ENCODE data around the gene SLC39A12. TPM values are rescaled to one million over a fixed set of nuclear protein-coding genes. Genes with fewer than 3 reads are reported as not detected.

Gene SLC39A12
- total RNA-seq, 1 donor from 2014 or later = not detected

DNA sequence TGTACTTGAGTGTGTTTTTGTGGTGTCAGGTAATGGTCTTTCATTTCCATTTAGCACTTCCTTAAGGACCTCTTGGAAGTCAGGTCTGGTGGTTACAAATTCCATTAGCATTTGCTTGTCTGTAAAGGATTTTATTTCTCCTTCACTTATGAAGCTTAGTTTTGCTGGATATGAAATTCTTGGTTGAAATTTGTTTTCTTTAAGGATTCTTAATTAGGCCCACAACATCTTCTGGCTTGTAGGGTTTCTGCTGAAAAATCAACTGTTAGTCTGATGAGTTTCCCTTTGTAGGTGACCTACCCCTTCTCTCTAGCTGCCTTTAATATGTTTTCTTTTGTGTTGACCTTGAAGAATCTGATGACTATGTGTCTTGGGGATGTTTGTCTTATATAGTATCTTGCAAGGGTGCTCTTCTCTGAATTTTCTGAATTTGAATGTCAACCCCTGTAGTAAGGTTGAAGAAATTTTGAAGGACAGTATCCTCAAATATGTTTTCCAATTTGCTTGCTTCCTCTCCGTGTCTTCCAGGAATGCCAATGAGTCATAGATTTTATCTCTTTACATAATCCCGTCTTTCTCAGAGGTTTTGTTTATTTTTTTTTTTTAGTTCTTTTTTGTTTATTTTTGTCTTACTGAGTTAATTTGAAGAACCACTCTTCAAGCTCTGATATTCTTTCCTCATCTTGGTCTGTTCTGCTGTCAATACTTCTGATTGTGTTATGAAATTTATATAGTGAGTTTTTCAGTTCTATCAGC is 70.2 kb downstream of the SLC39A12 start:
- no peak for DNase-seq (ENCODE audit: extremely low spot score, unreplicated experiment)
- peaks cover 8% of the 10 kb centered on the region for H3K9me3 Mint-ChIP-seq
- TF ChIP-seq, protein P1, sequence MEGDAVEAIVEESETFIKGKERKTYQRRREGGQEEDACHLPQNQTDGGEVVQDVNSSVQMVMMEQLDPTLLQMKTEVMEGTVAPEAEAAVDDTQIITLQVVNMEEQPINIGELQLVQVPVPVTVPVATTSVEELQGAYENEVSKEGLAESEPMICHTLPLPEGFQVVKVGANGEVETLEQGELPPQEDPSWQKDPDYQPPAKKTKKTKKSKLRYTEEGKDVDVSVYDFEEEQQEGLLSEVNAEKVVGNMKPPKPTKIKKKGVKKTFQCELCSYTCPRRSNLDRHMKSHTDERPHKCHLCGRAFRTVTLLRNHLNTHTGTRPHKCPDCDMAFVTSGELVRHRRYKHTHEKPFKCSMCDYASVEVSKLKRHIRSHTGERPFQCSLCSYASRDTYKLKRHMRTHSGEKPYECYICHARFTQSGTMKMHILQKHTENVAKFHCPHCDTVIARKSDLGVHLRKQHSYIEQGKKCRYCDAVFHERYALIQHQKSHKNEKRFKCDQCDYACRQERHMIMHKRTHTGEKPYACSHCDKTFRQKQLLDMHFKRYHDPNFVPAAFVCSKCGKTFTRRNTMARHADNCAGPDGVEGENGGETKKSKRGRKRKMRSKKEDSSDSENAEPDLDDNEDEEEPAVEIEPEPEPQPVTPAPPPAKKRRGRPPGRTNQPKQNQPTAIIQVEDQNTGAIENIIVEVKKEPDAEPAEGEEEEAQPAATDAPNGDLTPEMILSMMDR (conservative IDR thresholded peaks at IDR 0.05) = no peak
- H3K4me1 Mint-ChIP-seq (ENCODE audit: unreplicated experiment) = no peaks in the 10 kb centered on the region
- no peaks in the 10 kb centered on the region for H3K36me3 Mint-ChIP-seq
- H3K4me3 Mint-ChIP-seq = no peak overlapping the region
- H3K27me3 Mint-ChIP-seq = no peaks in the 10 kb centered on the region
- no peak overlapping the region for H3K27ac Mint-ChIP-seq

DNA sequence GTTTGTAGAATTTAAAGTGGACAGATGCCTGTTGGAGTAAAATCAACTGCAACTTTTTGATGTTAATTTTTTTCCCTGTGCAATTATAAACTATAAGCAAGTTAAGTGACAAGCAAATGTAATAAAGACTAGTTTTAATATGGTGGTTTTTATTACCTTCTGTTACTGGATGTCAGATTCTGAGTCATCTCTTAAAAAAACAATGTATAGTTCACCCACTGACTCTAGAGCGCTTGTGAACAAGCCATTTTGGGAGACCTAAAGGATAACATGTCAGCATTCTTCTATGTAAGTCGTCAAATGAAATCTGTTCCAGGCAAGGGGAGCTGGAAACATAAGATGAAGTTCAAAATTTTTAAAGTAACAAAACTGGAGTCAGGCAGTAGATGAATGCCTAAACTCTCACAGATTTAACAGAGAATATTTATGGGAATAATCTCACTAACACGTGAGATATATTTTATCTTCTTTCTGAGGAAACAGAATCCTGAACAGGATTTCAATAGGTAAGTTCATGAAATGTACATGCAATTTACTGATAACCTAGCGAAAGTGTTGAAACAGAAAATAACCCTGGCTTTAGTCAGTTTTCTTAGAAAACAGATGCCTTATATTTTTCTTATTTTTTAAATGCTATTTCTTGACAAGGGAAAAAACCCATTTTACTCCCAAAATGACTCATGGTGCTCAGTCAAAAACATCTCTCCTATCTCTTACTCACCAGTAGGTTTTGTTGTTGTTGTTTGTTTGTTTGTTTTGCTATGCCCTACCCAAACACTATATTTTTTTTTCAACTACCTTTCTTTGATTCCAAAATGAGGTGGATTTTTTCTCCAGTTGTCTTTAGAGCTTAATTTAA is 91.7 kb downstream of the SLC39A12 start:
- DNase-seq (ENCODE audit: extremely low spot score, unreplicated experiment) = no peak
- no peak overlapping the region for H3K27ac Mint-ChIP-seq
- no peaks in the 10 kb centered on the region for H3K4me1 Mint-ChIP-seq (ENCODE audit: unreplicated experiment)
- H3K36me3 Mint-ChIP-seq = no peaks in the 10 kb centered on the region
- no peaks in the 10 kb centered on the region for H3K27me3 Mint-ChIP-seq
- no peaks in the 10 kb centered on the region for H3K9me3 Mint-ChIP-seq
- TF ChIP-seq, protein P1 (conservative IDR thresholded peaks at IDR 0.05) = no peak
- H3K4me3 Mint-ChIP-seq = no peak overlapping the region

DNA sequence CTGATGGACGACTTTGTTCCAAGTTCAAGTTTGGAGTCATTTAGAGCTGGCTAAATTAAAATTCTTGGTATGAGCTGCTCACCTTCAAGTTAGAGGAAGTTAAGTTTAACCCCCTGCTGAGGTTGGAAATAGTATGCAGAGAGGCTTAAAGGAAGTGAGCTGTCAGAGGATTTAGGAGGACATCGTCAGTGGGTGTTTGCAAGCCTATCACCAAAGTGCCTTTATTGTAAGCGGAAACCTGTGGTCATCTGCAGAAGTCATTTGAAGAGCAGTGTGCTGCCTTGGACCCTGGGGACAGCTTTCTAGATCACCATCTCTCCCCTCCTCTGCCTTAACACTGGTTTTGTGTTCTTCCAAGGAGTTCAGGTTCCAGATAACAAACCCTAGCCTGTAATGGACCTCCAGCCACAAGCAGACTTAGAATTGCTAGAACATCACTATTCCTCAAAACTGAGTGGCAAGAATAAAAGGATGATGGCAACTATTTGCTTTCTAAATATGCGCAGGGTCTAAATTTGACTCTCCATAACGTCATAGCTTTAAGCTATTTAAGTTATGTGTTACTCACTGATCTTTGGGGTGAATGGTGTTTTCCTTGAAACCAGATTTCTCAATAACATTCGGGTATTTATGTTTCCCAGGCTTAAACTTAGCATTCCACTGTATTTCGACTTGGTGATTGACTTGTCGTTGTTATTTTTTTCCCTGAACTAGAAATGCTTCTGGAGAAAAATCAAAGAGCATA is 93.4 kb downstream of the SLC39A12 start:
- Mint-ChIP-seq H3K4me3 (no peak overlapping the region), H3K36me3 (no peaks in the 10 kb centered on the region), H3K4me1 (ENCODE audit: unreplicated experiment) (no peaks in the 10 kb centered on the region), H3K27ac (no peak overlapping the region), H3K9me3 (no peaks in the 10 kb centered on the region), H3K27me3 (no peaks in the 10 kb centered on the region)
- no peak for DNase-seq (ENCODE audit: extremely low spot score, unreplicated experiment)
- TF ChIP-seq, protein P1 (conservative IDR thresholded peaks at IDR 0.05) = no peak

DNA sequence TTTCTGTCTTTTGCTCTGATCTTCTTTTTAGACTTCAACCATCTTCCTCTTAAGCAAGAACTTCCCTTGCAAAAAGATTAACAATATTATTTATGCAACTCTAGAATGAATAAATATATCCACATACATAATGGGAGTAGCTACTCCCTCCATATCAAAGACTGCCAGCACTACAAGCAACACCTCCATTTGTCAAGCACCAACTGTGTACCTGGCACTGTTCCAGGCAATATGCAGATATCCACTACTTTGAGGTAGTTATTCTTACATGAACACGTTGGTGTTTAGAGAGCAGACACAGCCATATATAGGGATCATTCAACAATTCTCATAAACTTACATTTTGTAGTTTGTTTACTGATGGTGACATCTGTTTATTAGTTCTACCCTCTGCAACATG is 104.9 kb downstream of the SLC39A12 start:
- Mint-ChIP-seq H3K27ac (no peak overlapping the region), H3K9me3 (peaks cover 3% of the 10 kb centered on the region), H3K4me3 (no peak overlapping the region), H3K36me3 (no peaks in the 10 kb centered on the region), H3K4me1 (ENCODE audit: unreplicated experiment) (peaks cover 5% of the 10 kb centered on the region), H3K27me3 (no peaks in the 10 kb centered on the region)
- TF ChIP-seq, protein P1 (conservative IDR thresholded peaks at IDR 0.05) = no peak
- DNase-seq (ENCODE audit: extremely low spot score, unreplicated experiment) = no peak

DNA sequence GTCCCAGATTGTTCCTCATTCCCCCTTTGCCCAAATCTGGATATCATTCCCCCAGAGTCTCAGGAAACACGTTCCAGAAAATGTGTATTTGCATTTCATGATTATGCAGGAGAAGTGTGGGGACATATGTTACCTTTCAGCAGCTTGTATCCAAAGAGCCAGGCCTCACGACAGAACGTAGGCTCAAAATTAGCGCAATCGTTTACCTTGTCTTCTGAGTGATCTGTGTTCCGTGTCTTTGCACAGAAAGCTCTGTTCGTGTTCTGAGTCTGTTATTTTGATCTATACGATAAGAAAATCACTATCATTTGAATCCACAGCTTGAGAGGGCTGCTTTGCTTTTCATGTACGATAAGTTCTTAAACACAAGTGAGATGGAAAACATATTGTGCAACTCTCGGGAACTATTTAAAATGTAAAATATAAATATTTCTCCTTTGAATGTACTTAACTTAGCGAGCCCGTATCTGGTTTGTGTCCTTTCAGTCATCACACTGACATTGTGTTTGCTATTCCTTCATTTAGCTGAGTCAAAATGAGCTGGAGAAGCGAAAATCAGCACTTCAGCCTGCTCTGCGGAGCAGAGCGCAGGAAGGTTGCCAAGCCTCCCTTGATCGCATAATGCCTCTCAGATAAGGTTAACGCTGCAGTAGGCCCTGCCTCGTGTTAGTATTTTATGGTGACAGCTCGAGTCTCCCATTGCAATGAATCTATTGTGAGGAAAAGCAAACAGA is 108.3 kb downstream of the SLC39A12 start:
- no peak overlapping the region for H3K4me3 Mint-ChIP-seq
- no peaks in the 10 kb centered on the region for H3K36me3 Mint-ChIP-seq
- TF ChIP-seq, protein P1 (conservative IDR thresholded peaks at IDR 0.05) = no peak
- H3K27me3 Mint-ChIP-seq = peaks cover 4% of the 10 kb centered on the region
- DNase-seq (ENCODE audit: extremely low spot score, unreplicated experiment) = no peak
- H3K4me1 Mint-ChIP-seq (ENCODE audit: unreplicated experiment) = peaks cover 5% of the 10 kb centered on the region
- H3K27ac Mint-ChIP-seq = no peak overlapping the region
- peaks cover 3% of the 10 kb centered on the region for H3K9me3 Mint-ChIP-seq

Measured in type B pancreatic cell (in vitro differentiated cells).